Measurements from ENCODE around the gene KBTBD3. TPM values are rescaled to one million over a fixed set of nuclear protein-coding genes. Genes with fewer than 3 reads are reported as not detected.
"Not testable (repeated sequence)": the region's sequence is repeated elsewhere in the genome, so short reads cannot be mapped to it uniquely, and the experiment has no call there.

KBTBD3 gene
- total RNA-seq, 1 donor from 2014 or later, result 4.0 TPM

DNA sequence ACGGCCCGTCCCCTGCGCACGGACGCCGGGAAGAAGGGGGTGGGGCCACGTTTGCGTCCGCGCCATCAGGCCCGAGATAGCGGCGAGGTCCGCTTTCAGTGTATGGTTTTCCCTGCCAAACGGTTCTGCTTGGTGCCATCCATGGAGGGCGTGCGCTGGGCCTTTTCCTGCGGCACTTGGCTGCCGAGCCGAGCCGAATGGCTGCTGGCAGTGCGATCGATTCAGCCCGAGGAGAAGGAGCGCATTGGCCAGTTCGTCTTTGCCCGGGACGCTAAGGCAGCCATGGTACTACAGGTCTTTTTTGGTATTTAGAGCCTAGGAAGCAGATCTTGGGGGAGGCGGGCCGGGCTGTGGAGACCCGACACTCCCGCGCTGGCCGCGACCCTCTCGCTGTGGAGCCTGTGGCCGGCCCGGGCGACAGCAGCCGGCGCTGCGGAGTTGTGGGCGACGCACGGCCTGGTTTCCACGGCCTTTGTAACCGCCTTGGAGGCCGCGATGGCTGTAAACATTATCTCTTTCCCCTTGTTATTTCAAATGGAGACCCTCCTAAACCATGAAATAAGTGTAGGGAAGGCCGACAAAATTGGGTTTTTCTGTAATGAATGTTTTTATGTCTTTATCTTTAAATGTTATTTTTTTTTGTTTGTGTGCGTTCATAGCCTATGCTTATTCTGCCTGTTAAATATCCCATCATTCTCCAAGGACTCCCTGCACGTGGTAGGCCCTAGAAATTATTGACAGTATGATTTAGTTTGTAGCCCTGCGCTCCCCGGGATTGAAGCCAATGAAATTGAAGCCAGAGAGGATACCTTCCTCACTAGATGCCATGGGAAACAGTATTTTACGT is 685 bp upstream of the KBTBD3 start, which contains the start of gene AASDHPPT:
AASDHPPT (plus strand) TSS at position 54 of the 847 bp plus-strand sequence; CDS start at position 103, 49 bp downstream.
- Mint-ChIP-seq H3K4me1 (peaks cover 43% of the 10 kb centered on the region), H3K36me3 (ENCODE audit: low read depth) (peaks cover 24% of the 10 kb centered on the region)
- intact Hi-C loops (cut with micrococcal nuclease), result loop anchor here (1.0 to 10.0 kb wide), 5 partner anchors 13 to 1487 kb away; partner anchors contain the start of genes ALKBH8, CWF19L2 and MSANTD4

DNA sequence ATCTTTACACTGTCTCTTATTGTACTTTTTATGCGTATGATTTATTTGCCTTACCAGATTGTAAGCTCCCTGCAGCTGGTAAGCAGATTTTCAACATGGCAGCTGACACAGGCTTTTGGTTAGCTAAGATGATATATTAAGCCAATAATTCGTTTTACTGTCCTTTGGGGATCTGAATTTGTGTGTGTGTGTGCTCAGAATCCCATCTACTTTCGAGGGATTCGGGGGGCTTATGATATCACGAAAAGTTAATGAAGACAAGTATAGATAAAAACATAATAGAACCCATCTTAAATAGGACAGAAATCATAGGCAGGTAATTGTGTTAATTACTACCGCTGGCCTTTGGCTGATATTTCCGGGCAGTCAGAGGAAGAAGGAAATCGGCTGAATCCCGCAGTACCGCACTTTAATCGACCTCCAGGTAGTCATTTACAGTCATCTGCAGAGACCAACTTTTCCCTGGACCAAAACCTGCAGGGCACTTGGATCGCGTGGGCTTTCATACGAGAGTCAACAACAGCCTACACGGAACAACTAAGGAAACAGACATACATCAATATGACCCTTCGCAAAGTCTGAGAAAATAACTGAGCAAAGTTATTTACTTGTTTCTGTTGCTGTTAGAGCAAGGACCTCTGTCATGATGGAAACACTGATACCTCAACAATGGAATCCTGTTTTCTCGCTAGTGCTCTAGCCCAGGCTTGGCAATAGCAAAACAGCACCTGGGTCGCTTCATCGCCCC is 802 bp downstream of the KBTBD3 start:
- peaks cover 36% of the 10 kb centered on the region for H3K4me1 Mint-ChIP-seq
- peak overlapping the region; percentile 98 for H3K27ac Mint-ChIP-seq
- DNase-seq, result no peak
- H3K9me3 Mint-ChIP-seq, result no peaks in the 10 kb centered on the region
- intact Hi-C loops (cut with micrococcal nuclease), result loop anchor here (2.0 to 10.0 kb wide), 3 partner anchors 14 to 1488 kb away; partner anchors contain the start of genes ALKBH8 and CWF19L2
- peak overlapping the region; percentile 97 for H3K4me3 Mint-ChIP-seq
- H3K36me3 Mint-ChIP-seq (ENCODE audit: low read depth), result peaks cover 16% of the 10 kb centered on the region
- H3K27me3 Mint-ChIP-seq, result no peaks in the 10 kb centered on the region

More for the DNA sequence above, 685 bp upstream of the KBTBD3 start, which contains the start of gene AASDHPPT:
- no peaks in the 10 kb centered on the region for H3K9me3 Mint-ChIP-seq
- no peak for DNase-seq
- peak within 1 kb of the TSS; percentile 97 for H3K4me3 Mint-ChIP-seq
- H3K27ac Mint-ChIP-seq, result peak within 1 kb of the TSS; percentile 98
- H3K27me3 Mint-ChIP-seq, result no peaks in the 10 kb centered on the region

- Mint-ChIP-seq H3K4me1 (peaks cover 16% of the 10 kb centered on the region), H3K36me3 (ENCODE audit: low read depth) (no peaks in the 10 kb centered on the region), H3K9me3 (no peaks in the 10 kb centered on the region), H3K4me3 (no peak overlapping the region), H3K27ac (no peak overlapping the region), H3K27me3 (no peaks in the 10 kb centered on the region)
- intact Hi-C loops (cut with micrococcal nuclease), result loop anchor here (10.0 kb wide), 2 partner anchors 1382 to 1492 kb away; partner anchors contain the start of genes ALKBH8 and CWF19L2
- no peak for DNase-seq
Measured at GRCh38 chr11:106072804-106073203, 4.3 kb downstream of the KBTBD3 start.

GRCh38 chr11:106070606-106071005 is 6.5 kb downstream of the KBTBD3 start:
- Mint-ChIP-seq H3K27me3 (no peaks in the 10 kb centered on the region), H3K4me3 (no peak overlapping the region), H3K4me1 (peaks cover 8% of the 10 kb centered on the region), H3K9me3 (no peaks in the 10 kb centered on the region), H3K36me3 (ENCODE audit: low read depth) (peaks cover 2% of the 10 kb centered on the region), H3K27ac (no peak overlapping the region)
- intact Hi-C loops (cut with micrococcal nuclease), result loop anchor here (10.0 kb wide), 2 partner anchors 1384 to 1494 kb away; partner anchors contain the start of genes ALKBH8 and CWF19L2
- no peak for DNase-seq

DNA sequence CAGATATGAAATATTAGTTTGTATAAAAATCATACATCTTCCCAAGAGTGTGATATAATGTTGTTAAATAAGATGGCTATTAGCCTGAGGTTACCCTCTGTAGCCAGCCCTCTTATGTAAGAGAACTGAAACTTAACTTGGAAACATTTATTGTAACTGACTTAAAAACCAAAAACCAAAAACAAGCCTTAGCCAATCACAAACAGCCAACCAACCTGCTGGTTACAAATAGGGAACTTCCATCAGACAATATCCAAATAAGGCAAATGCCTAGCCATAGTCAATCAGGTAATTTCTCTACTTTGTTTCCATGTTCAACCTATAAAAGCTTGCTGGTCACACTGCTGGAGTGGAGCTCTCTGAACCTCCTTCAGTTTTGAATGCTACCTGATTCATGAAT is 14.1 kb downstream of the KBTBD3 start:
- DNase-seq, result no peak
- H3K9me3 Mint-ChIP-seq, result no peaks in the 10 kb centered on the region
- peaks cover 7% of the 10 kb centered on the region for H3K36me3 Mint-ChIP-seq (ENCODE audit: low read depth)
- intact Hi-C loops (cut with micrococcal nuclease), result loop anchor here (1.0 to 2.0 kb wide), 3 partner anchors 14 to 40 kb away; partner anchors contain the start of genes AASDHPPT, KBTBD3 and MSANTD4
- peaks cover 8% of the 10 kb centered on the region for H3K4me1 Mint-ChIP-seq
- no peak overlapping the region for H3K27ac Mint-ChIP-seq
- H3K4me3 Mint-ChIP-seq, result no peak overlapping the region
- H3K27me3 Mint-ChIP-seq, result no peaks in the 10 kb centered on the region

DNA sequence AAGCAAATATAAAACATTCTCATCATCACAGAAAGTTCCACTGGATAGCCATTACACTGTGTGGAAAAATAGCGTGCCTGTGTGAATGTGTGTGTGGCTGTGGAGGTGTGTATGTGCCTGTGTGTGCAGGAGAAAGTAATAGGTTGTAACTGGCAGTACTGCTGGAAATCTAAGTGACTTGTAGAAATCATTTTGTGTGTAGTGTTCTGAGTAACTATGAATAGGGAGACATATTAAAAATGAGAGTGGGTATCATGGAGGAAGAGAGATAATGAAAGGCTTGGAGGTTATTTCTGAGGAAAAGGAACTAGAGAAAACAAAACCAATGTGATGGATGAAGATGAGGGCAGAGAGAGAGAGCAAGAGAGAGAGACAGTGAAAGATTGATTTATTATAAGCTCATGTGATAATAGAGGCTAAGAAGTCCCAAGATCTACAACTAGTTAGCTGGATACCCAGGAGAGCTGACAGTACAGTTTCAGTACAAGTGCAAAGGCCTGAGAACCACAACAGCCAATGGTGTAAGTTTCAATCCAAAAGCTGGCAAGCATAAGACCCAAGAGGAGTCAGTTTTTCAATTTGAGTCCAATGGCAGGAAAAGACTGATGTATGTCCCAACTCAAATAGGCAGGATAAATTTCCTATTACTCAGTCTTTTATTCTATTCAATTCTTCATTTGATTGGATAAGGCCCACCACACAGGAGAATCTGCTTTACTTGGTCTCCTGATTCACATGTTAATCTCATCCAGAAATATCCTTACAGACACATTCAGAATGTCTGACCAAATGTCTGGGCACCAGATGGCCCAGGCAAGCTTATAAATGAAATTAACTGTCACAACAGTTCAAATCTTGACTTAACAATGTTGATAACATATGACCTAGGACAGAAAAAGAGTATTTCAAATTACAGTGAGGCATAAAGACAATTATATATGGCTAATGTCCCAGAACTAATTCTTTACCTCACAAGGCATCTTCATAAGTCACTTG is 14.9 kb downstream of the KBTBD3 start:
- intact Hi-C loops (cut with micrococcal nuclease), result loop anchor here (2.0 kb wide), 2 partner anchors 15 to 39 kb away; partner anchors contain the start of genes AASDHPPT, KBTBD3 and MSANTD4
- Mint-ChIP-seq H3K27me3 (no peaks in the 10 kb centered on the region), H3K36me3 (ENCODE audit: low read depth) (peaks cover 10% of the 10 kb centered on the region), H3K4me3 (no peak overlapping the region), H3K9me3 (no peaks in the 10 kb centered on the region), H3K27ac (peak overlapping the region; percentile 8), H3K4me1 (peaks cover 8% of the 10 kb centered on the region)
- DNase-seq, result no peak

DNA sequence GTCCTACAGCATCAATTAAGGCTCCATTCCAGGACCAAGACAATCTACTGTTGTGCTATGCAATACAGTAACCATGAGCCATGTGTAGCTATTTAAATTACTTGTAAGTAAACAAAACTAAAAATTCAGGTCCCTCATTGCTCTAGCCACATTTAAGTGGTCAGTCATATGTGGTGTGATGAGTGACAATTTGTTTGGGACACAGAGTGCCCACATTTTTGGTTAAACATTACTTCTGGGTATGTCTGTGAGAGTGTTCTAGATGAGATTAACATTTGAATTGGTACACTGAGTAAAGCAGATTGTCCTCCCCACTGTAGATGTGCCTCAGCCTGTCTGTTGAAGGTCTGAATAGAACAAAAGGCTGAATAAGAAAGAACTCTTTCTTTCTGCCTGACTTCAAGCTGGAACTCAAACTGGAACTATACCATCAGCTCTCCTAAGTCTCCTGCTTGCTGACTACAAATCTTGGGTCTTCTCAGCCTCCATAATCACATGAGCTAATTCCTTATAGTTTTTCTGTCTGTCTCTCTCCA is 15.8 kb downstream of the KBTBD3 start:
- Mint-ChIP-seq H3K9me3 (no peaks in the 10 kb centered on the region), H3K4me3 (no peak overlapping the region)
- intact Hi-C loops (cut with micrococcal nuclease), result no loop called here

DNA sequence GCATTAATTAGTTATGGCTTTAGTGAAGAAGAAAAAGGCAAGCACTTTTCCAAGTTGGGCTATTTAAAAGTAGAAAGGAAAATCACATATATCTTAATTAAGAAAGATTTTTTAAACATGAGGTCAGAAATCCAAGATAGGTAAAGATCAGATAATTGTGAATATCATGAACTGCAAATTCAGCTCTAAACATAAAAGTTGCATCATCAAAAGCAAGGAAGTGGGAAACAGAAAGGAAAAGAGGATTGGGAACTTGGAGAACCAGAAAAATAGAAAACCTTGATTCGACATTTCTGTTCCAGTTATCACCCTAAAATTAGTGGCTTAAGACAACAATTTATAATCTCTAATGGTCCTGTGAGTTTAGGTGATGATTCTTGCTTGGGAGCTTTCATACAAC is 17.5 kb downstream of the KBTBD3 start:
- Mint-ChIP-seq H3K36me3 (ENCODE audit: low read depth) (peaks cover 5% of the 10 kb centered on the region), H3K27me3 (no peaks in the 10 kb centered on the region), H3K9me3 (no peaks in the 10 kb centered on the region), H3K27ac (no peak overlapping the region), H3K4me1 (peaks cover 8% of the 10 kb centered on the region), H3K4me3 (no peak overlapping the region)
- DNase-seq, result no peak
- intact Hi-C loops (cut with micrococcal nuclease), result no loop called here

More for the DNA sequence above, 15.8 kb downstream of the KBTBD3 start:
- H3K4me1 Mint-ChIP-seq, result peaks cover 8% of the 10 kb centered on the region
- DNase-seq, result no peak
- no peaks in the 10 kb centered on the region for H3K27me3 Mint-ChIP-seq
- H3K36me3 Mint-ChIP-seq (ENCODE audit: low read depth), result peaks cover 10% of the 10 kb centered on the region
- no peak overlapping the region for H3K27ac Mint-ChIP-seq

DNA sequence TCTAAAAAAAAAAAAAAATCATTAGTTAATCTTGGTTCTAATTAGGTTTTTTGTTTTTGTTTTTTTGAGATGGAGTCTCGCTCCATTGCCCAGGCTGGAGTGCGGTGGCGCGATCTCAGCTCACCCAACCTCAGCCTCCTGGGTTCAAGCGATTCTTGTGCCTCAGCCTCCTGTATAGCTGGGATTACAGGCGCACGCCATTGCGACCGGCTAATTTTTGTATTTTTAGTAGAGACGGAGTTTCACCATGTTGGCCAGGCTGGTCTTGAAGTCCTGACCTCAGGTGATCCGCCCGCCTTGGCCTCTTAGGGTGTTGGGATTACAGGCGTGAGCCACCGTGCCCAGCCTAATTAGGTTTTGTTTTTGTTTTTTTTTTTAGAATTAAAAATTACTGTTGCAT is 18.8 kb downstream of the KBTBD3 start:
- H3K27me3 Mint-ChIP-seq; H3K27ac Mint-ChIP-seq; H3K9me3 Mint-ChIP-seq; H3K4me3 Mint-ChIP-seq; intact Hi-C loops (cut with micrococcal nuclease); H3K4me1 Mint-ChIP-seq; H3K36me3 Mint-ChIP-seq (ENCODE audit: low read depth); DNase-seq: not testable (repeated sequence)

GRCh38 chr11:106051103-106051502 is 26.0 kb downstream of the KBTBD3 start:
- H3K9me3 Mint-ChIP-seq, result no peaks in the 10 kb centered on the region
- H3K36me3 Mint-ChIP-seq (ENCODE audit: low read depth), result no peaks in the 10 kb centered on the region
- H3K27ac Mint-ChIP-seq, result no peak overlapping the region
- H3K4me1 Mint-ChIP-seq, result no peaks in the 10 kb centered on the region
- no peak for DNase-seq
- intact Hi-C loops (cut with micrococcal nuclease), result no loop called here
- peaks cover 5% of the 10 kb centered on the region for H3K27me3 Mint-ChIP-seq
- H3K4me3 Mint-ChIP-seq, result no peak overlapping the region

GRCh38 chr11:106049727-106050476 is 27.2 kb downstream of the KBTBD3 start:
- intact Hi-C loops (cut with micrococcal nuclease), result no loop called here
- Mint-ChIP-seq H3K9me3 (no peaks in the 10 kb centered on the region), H3K27ac (no peak overlapping the region), H3K4me3 (no peak overlapping the region), H3K27me3 (peaks cover 9% of the 10 kb centered on the region), H3K4me1 (no peaks in the 10 kb centered on the region), H3K36me3 (ENCODE audit: low read depth) (no peaks in the 10 kb centered on the region)
- no peak for DNase-seq

GRCh38 chr11:106047631-106048030 is 29.5 kb downstream of the KBTBD3 start:
- H3K4me3 Mint-ChIP-seq, result no peak overlapping the region
- no peak for DNase-seq
- peaks cover 3% of the 10 kb centered on the region for H3K4me1 Mint-ChIP-seq
- intact Hi-C loops (cut with micrococcal nuclease), result no loop called here
- H3K27me3 Mint-ChIP-seq, result peaks cover 16% of the 10 kb centered on the region
- no peaks in the 10 kb centered on the region for H3K9me3 Mint-ChIP-seq
- no peaks in the 10 kb centered on the region for H3K36me3 Mint-ChIP-seq (ENCODE audit: low read depth)
- no peak overlapping the region for H3K27ac Mint-ChIP-seq
